ENCODE data around the gene SEPTIN12. TPM values are rescaled to one million over a fixed set of nuclear protein-coding genes. Genes with fewer than 3 reads are reported as not detected.
"Not testable (repeated sequence)": the region's sequence is repeated elsewhere in the genome, so short reads cannot be mapped to it uniquely, and the experiment has no call there.

Gene SEPTIN12
- total and polyA plus RNA-seq, 2 experiments from 2014 or later: not detected

DNA sequence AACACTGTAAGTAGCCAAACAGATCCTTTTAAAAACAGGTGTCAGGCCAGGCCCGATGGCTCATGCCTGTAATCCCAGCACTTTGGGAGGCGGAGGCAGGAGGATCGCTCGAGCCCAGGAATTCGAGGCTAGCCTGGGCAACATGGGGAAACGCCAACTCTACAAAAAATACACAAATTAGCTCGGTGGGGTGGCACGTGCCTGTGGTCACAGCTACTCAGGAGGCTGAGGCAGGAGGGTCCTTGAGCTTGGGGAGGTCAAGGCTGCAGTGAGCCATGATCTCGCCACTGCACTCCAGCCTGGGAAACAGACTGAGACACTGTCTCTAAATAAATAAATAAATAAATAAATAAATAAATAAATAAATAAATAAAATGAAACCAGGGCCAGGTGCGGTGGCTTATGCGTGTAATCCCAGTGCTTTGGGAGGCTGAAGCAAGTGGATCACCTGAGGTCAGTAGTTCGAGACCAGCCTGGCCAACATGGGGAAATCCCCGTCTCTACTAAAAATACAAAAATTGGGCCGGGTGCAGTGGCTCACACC, 3.6 kb downstream of the SEPTIN12 start:
- DNase-seq (ENCODE audit: low spot score); H3K27ac Mint-ChIP-seq; H4K20me1 ChIP-seq (replicated peaks; ENCODE audit: insufficient read depth): not testable (repeated sequence)

DNA sequence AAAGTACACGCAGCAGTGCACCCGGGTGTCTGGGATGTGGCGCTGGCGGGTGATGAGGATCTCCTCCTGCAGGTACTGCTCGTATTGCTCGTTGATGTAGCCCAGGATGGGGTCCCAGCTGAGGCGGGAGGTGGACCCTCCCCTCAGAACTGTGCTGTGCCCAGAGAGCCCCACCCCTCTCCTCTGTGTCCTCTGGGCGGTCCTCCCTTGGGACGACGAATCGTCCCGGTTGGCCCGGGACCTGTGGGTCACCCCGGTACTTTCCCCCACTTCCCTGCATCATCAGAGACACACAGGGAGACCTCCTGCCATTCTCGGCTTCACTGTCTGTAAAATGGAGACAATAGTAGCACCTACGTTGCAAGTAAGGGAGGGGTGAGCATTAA, 4.2 kb downstream of the SEPTIN12 start:
- Histone ChIP-seq H3K79me2 (replicated peaks; ENCODE audit: insufficient read depth) (no peaks in the 10 kb centered on the region), H3F3A (replicated peaks; ENCODE audit: low read depth) (no peaks in the 10 kb centered on the region), H4K20me1 (replicated peaks; ENCODE audit: insufficient read depth) (no peaks in the 10 kb centered on the region), H3K4me2 (no peak overlapping the region), H2AFZ (peak overlapping the region; percentile 83; the same call in 1 of the 2 replicates), H3K36me3 (ENCODE audit: insufficient read depth) (no peaks in the 10 kb centered on the region), H3K9me2 (ENCODE audit: insufficient read depth) (no peaks in the 10 kb centered on the region), H3K4me1 (ENCODE audit: insufficient read depth) (peaks cover 12% of the 10 kb centered on the region; the same call in 1 of the 2 replicates), H3K27me3 (ENCODE audit: insufficient read depth) (no peaks in the 10 kb centered on the region), H3K27ac (ENCODE audit: low read depth) (no peak overlapping the region), H3K4me3 (no peak overlapping the region)
- H3K9me3 Mint-ChIP-seq: peaks cover 2% of the 10 kb centered on the region; the same call in 2 of the 3 replicates
- ATAC-seq (no peak), DNase-seq (ENCODE audit: low spot score) (no peak)
- H3K36me3 Mint-ChIP-seq (ENCODE audit: low read depth): peaks cover 19% of the 10 kb centered on the region
- H3K27ac Mint-ChIP-seq: no peak overlapping the region
- peaks cover 13% of the 10 kb centered on the region for H3K4me1 Mint-ChIP-seq
- peaks cover 30% of the 10 kb centered on the region for H3K27me3 Mint-ChIP-seq (ENCODE audit: insufficient read depth, low read depth, poor library complexity)
- no peak overlapping the region for H3K4me3 Mint-ChIP-seq
- TF ChIP-seq NANOG (IDR thresholded peaks at IDR 0.05; ENCODE audit: borderline replicate concordance) (no peak), POLR2AphosphoS5 (IDR thresholded peaks at IDR 0.05; ENCODE audit: low read depth) (no peak), EZH2 (IDR thresholded peaks at IDR 0.05; ENCODE audit: low read depth, unreplicated experiment) (no peak), STAT1 (IDR thresholded peaks at IDR 0.05; ENCODE audit: unreplicated experiment) (no peak), JUNB (IDR thresholded peaks at IDR 0.05; ENCODE audit: unreplicated experiment) (no peak), ZNF114 (CRISPR knock-in tag; IDR thresholded peaks at IDR 0.05) (no peak), CREB1 (CRISPR knock-in tag; IDR thresholded peaks at IDR 0.05; ENCODE audit: low read depth) (no peak), EZH2phosphoT487 (IDR thresholded peaks at IDR 0.05; ENCODE audit: unreplicated experiment) (no peak)
- TF ChIP-seq, protein P1, sequence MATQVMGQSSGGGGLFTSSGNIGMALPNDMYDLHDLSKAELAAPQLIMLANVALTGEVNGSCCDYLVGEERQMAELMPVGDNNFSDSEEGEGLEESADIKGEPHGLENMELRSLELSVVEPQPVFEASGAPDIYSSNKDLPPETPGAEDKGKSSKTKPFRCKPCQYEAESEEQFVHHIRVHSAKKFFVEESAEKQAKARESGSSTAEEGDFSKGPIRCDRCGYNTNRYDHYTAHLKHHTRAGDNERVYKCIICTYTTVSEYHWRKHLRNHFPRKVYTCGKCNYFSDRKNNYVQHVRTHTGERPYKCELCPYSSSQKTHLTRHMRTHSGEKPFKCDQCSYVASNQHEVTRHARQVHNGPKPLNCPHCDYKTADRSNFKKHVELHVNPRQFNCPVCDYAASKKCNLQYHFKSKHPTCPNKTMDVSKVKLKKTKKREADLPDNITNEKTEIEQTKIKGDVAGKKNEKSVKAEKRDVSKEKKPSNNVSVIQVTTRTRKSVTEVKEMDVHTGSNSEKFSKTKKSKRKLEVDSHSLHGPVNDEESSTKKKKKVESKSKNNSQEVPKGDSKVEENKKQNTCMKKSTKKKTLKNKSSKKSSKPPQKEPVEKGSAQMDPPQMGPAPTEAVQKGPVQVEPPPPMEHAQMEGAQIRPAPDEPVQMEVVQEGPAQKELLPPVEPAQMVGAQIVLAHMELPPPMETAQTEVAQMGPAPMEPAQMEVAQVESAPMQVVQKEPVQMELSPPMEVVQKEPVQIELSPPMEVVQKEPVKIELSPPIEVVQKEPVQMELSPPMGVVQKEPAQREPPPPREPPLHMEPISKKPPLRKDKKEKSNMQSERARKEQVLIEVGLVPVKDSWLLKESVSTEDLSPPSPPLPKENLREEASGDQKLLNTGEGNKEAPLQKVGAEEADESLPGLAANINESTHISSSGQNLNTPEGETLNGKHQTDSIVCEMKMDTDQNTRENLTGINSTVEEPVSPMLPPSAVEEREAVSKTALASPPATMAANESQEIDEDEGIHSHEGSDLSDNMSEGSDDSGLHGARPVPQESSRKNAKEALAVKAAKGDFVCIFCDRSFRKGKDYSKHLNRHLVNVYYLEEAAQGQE (IDR thresholded peaks at IDR 0.05; ENCODE audit: unreplicated experiment): no peak
- TF ChIP-seq, protein P2, sequence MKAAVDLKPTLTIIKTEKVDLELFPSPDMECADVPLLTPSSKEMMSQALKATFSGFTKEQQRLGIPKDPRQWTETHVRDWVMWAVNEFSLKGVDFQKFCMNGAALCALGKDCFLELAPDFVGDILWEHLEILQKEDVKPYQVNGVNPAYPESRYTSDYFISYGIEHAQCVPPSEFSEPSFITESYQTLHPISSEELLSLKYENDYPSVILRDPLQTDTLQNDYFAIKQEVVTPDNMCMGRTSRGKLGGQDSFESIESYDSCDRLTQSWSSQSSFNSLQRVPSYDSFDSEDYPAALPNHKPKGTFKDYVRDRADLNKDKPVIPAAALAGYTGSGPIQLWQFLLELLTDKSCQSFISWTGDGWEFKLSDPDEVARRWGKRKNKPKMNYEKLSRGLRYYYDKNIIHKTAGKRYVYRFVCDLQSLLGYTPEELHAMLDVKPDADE (IDR thresholded peaks at IDR 0.05): no peak
- TF ChIP-seq, protein P3, sequence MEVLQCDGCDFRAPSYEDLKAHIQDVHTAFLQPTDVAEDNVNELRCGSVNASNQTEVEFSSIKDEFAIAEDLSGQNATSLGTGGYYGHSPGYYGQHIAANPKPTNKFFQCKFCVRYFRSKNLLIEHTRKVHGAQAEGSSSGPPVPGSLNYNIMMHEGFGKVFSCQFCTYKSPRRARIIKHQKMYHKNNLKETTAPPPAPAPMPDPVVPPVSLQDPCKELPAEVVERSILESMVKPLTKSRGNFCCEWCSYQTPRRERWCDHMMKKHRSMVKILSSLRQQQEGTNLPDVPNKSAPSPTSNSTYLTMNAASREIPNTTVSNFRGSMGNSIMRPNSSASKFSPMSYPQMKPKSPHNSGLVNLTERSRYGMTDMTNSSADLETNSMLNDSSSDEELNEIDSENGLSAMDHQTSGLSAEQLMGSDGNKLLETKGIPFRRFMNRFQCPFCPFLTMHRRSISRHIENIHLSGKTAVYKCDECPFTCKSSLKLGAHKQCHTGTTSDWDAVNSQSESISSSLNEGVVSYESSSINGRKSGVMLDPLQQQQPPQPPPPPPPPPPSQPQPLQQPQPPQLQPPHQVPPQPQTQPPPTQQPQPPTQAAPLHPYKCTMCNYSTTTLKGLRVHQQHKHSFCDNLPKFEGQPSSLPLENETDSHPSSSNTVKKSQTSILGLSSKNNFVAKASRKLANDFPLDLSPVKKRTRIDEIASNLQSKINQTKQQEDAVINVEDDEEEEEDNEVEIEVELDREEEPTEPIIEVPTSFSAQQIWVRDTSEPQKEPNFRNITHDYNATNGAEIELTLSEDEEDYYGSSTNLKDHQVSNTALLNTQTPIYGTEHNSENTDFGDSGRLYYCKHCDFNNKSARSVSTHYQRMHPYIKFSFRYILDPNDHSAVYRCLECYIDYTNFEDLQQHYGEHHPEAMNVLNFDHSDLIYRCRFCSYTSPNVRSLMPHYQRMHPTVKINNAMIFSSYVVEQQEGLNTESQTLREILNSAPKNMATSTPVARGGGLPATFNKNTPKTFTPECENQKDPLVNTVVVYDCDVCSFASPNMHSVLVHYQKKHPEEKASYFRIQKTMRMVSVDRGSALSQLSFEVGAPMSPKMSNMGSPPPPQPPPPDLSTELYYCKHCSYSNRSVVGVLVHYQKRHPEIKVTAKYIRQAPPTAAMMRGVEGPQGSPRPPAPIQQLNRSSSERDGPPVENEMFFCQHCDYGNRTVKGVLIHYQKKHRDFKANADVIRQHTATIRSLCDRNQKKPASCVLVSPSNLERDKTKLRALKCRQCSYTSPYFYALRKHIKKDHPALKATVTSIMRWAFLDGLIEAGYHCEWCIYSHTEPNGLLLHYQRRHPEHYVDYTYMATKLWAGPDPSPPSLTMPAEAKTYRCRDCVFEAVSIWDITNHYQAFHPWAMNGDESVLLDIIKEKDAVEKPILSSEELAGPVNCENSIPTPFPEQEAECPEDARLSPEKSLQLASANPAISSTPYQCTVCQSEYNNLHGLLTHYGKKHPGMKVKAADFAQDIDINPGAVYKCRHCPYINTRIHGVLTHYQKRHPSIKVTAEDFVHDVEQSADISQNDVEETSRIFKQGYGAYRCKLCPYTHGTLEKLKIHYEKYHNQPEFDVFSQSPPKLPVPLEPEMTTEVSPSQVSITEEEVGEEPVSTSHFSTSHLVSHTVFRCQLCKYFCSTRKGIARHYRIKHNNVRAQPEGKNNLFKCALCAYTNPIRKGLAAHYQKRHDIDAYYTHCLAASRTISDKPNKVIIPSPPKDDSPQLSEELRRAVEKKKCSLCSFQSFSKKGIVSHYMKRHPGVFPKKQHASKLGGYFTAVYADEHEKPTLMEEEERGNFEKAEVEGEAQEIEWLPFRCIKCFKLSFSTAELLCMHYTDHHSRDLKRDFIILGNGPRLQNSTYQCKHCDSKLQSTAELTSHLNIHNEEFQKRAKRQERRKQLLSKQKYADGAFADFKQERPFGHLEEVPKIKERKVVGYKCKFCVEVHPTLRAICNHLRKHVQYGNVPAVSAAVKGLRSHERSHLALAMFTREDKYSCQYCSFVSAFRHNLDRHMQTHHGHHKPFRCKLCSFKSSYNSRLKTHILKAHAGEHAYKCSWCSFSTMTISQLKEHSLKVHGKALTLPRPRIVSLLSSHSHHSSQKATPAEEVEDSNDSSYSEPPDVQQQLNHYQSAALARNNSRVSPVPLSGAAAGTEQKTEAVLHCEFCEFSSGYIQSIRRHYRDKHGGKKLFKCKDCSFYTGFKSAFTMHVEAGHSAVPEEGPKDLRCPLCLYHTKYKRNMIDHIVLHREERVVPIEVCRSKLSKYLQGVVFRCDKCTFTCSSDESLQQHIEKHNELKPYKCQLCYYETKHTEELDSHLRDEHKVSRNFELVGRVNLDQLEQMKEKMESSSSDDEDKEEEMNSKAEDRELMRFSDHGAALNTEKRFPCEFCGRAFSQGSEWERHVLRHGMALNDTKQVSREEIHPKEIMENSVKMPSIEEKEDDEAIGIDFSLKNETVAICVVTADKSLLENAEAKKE (CRISPR knock-in tag; IDR thresholded peaks at IDR 0.05): no peak

More for the DNA sequence above, 3.6 kb downstream of the SEPTIN12 start:
- H2AFZ ChIP-seq: peak overlapping the region; percentile 83; the same call in 1 of the 2 replicates
- H3K27ac ChIP-seq (ENCODE audit: low read depth); H3K79me2 ChIP-seq (replicated peaks; ENCODE audit: insufficient read depth); H3K27me3 ChIP-seq (ENCODE audit: insufficient read depth); H3K9me2 ChIP-seq (ENCODE audit: insufficient read depth); ATAC-seq; H3F3A ChIP-seq (replicated peaks; ENCODE audit: low read depth); H3K4me3 Mint-ChIP-seq; H3K36me3 ChIP-seq (ENCODE audit: insufficient read depth); H3K9me3 Mint-ChIP-seq; H3K4me3 ChIP-seq; H3K4me2 ChIP-seq: not testable (repeated sequence)
- Mint-ChIP-seq H3K36me3 (ENCODE audit: low read depth) (peaks cover 19% of the 10 kb centered on the region), H3K27me3 (ENCODE audit: insufficient read depth, low read depth, poor library complexity) (peaks cover 29% of the 10 kb centered on the region), H3K4me1 (peaks cover 13% of the 10 kb centered on the region)
- H3K4me1 ChIP-seq (ENCODE audit: insufficient read depth): peaks cover 12% of the 10 kb centered on the region; the same call in 1 of the 2 replicates
